HG03575 (cell line): ENCODE measurements around the gene SLC35F1.
"Not testable (repeated sequence)": the region's sequence is repeated elsewhere in the genome, so short reads cannot be mapped to it uniquely, and the experiment has no call there.

ENCODE experiments used
- ATAC-seq: cut with Tn5 transposase; IDR thresholded peaks from one replicate; pipeline ENCODE4 v1.9.1; 2021; ENCODE audit not compliant: unreplicated experiment, insufficient number of reproducible peaks, low FRiP score; ENCODE audit errors: extremely low read depth

Gene SLC35F1

DNA sequence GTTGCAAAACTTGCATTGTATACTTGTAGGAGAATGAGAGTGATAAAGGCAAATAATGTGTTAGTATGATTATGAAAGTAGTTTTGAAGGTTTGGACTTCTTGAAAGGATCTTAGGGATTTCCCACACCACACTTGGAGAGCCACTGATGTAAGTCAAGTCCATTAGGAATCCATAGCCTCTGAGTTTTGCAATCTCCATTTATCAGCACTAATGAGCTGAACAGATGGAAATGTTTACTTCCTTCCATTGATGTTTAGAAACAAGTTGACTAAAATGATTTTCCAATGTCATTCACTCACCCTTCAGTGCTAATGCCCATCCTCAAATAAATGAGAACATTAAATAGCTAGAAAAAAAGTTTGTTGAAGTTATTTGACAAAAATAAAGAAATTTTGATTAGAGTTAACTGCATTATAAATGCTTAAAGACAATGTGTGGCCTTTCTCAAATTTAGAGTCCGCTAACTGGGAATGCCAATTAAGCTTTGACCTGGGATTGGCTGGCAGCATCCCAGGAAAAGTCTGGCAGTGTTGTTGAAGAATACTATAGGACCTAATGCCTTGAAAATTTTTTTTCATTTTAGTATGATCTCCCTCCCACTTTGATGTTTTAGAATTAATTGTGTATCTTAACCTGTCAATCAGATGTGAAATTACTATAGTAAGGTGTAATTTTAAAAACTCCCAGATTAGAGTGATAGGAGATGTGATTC, 68.0 kb downstream of the SLC35F1 start:
- ATAC-seq = no peak

DNA sequence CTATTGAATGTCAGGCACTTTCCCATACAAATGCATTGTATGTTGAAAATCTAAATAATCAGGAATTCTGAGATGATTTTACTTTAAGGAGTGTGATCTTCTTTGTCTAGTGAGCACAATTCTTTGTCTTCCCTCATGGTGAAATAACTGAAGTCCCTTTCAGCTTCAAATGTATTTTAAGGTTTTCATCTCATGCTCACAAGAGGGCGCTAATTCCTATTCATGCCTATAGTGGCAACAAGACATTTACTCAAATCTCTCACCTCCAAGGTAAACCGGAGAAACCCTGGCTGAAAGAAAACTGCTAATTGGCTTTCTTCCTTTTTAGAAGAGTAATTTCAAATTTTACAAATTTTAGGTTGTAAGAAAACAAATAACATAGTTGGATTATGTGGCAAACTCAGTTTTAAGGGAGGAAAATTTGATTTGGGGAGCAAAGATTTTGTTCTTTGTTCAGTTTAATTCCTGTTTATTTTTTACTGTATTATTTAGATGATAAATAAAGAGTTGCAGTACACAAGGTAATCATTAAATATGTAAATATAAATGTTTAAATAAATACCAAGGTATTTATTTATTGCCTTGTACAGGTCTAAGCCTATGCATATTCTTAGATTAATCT, 69.1 kb downstream of the SLC35F1 start:
- ATAC-seq = no peak

DNA sequence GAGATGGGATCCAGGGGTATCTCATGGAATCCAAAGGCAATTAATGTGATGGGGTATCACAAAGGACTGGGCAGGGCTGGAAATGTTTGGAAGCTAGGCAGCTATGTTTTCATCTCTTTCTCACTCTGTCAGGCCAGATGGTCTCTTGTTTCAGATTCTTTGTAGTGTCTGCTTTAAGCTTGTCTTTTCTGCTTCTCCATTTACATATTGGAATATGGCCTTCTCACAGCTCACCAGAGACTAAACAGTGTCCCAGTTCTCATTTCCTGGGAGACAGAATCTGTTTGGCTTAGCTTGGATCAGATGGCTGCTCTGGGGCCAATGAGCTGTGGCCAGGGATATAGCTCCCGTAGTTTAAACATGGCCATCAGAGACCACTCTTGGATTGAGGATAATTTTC, 78.9 kb downstream of the SLC35F1 start:
- no peak for ATAC-seq

DNA sequence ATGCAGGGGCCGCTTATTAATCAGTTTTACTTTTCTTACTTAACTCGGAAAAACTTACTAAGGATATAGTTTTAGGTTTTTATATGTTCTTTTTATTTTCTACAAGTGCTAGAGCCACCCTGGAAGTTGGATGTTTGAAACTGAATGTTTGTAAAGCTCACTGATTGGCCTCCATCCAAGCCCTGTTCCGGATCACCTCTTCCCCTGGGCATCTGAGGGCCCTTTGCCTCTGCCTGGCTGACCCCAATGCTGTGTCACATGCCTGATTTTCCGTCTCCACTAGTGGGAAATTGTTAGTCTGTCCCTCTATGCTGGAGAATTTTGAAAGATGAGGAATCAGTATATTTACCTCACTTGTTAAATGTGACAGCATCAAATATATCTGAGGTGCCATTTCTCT, 79.3 kb downstream of the SLC35F1 start:
- ATAC-seq = no peak

DNA sequence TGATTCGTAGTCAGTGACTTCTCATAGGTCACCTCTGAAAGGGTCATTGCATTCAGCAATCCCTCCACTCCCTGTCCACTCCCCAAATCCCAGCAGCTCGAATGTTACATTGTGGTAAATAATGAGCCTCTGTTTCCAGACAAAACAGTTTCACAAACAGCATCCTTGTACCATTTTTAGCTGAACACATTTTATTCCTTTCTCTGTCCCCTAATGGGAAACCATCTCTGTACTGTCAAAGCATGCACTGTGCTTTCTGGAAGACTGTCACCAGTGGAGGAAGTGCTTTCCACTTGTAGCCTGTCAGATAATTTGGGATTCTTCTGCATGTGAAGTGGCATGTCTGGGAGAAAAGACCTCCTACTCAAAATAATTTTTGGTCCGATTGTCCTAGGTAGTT, 82.0 kb downstream of the SLC35F1 start:
- ATAC-seq = no peak

DNA sequence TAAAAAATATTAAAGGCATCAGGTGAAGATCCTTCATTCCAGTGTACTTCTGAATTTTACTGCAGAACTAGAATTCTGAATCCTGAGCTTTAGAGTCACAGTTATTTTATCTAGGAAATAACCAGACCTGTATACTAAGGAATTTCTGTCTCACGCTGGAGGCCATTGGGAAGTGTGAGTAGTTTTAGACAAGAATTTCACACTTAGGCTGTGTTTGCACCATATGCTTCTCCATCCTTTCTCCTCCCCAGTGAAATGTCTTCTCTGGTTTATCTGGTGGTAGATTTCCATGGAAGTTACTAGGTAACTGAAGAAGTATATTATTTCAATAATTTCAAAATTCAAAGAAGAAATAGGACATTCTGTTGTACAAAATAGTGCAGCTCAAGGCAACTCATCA, 83.1 kb downstream of the SLC35F1 start:
- ATAC-seq = no peak

DNA sequence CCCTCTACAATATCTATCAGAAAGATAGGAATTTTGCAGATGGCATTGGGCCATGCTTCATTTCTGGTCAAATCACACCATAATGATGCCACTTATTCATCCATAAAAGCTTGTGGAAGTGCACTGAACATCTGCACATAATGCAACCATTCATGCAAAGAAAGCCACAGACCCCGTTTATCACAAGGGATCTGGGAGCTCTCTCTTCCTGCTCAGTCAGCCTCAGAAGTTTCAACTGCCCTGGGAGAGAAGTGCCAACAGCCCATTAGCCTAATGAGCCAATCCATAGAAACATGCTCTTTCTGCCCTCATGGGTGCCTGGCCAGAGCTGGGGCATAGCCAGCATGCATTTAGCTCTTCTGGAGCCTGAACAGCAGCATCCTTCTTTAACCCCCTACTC, 85.8 kb downstream of the SLC35F1 start:
- no peak for ATAC-seq

DNA sequence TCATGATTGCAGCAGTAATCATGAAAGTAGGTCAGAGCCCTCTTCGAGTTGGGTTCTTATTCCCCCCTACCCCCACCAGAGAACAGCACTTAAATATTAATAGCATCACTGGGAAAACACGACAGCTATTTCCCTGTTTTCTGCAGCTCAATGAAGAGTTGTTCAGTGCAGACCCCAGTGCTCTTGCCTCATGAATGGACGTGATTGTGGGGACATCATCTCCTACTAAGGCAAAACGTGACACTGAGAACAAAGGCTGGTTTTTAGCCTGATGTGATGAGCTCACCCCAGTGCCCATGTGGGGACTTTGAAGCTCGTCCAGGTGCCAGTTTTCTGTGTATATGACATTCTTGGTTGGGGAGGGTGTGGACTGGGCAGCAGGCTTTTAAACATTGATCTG, 105.9 kb downstream of the SLC35F1 start:
- ATAC-seq = no peak

DNA sequence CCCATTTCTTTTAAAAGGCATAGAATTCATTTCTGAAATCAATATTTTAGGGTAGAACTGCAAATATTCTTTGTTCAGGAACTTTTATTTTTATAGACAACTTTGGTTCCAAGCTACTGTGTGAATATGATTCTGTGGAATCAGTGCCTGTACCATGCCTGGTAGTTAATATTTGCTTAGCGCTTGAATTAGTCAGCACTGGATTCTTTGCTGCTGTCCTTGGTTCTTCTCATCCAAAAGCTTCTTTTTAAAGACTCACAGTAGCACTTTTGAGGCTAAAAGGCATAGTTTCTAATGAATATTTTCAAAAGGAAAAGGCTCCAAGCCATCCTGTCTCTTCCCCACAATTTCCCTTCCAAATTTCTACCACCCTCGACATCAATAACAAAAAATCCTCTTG, 109.5 kb downstream of the SLC35F1 start:
- no peak for ATAC-seq

DNA sequence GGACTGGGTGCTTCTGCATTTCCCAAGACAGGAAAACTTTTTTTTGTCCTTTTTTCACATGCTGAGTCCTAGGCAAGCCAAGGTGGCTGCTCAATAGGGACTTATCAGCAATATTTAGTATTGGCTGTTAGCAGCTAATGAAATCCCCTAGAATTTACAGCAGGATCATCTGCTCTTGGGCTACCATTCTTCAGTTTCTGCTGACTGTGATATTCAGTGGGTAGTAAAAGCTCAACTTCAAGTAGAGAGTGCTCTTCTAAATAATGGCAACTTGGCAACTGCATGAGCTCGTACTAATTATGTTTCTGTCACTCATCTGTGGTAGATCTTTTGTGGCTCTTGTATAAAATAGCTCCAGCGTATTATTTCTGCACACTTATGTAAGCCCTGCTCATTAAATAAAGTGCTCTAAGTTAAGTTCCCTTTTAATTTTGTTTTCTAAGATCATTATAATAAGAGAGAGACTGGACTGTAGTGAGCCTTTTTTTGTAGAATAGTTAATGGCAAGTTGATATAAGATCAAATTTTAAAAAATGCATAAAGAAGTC, 110.3 kb downstream of the SLC35F1 start:
- ATAC-seq = no peak

DNA sequence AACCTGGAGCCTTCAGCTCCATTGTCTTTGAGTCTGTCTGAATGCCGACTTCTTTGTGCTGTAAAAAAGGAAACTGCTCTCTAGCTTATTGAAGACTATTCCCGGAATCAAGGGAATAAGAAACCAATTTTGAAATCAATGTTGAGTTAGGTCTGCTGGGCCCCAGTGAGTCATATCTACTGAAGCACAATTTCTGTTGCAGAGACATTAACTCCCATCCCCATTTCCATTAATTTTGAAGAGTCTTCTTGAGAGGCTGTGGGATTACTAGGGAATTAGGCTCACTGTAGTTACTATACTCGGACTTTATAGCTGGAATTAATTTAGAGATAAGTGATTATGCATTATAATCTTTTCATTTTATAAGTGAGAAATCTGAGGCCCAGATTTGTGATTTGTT, 116.7 kb downstream of the SLC35F1 start:
- no peak for ATAC-seq

DNA sequence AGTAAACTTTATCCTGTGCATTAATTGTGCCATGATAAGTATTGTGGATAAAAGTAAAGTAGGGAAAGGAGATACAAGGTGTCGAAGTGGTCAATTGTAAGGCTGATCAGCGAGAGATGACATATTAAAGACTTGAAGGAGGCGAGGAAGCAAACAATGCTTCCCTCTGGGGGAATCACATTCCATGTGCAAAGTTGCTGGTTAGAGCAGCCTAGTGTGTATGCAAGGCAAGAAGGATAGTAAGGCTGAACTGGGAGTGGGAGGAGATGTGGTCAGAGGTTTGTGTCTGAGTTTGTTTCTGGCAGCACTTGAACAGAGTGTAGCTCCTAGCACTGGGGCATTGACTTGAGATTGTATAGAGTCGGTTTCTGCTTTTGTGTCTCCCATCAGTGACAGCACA, 122.9 kb downstream of the SLC35F1 start:
- ATAC-seq = no peak

DNA sequence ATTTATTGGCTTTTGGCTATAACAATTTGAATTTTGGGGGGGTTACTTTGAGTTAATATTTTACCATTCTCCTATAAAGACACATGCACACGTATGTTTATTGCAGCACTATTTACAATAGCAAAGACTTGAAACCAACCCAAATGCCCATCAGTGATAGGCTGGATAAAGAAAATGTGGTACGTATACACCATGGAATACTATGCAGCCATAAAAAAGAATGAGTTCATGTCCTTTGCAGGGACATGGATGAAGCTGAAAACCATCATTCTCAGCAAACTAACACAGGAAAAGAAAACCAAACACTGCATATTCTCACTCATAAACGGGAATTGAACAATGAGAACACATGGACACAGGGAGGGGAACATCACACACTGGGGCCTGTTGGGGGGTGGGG, 130.4 kb downstream of the SLC35F1 start:
- not testable (repeated sequence) for ATAC-seq

DNA sequence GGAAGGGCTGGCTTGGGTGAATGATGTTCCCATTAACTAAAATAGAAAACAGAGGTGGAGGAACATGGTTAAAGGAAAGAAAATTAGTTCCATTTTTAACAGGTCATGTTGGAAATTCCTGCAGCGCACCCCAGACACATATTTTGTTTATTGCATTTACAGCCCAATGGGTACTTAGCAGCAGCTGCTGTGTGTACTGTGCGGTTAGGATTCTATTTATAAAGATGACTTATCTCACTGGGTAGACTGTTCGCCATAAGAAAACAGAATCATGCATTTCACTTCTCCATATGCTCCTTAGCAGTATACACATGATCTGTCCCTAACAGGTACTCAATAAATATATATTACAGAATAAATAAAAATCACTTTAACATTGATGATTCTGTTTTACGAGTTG, 135.8 kb downstream of the SLC35F1 start:
- no peak for ATAC-seq

DNA sequence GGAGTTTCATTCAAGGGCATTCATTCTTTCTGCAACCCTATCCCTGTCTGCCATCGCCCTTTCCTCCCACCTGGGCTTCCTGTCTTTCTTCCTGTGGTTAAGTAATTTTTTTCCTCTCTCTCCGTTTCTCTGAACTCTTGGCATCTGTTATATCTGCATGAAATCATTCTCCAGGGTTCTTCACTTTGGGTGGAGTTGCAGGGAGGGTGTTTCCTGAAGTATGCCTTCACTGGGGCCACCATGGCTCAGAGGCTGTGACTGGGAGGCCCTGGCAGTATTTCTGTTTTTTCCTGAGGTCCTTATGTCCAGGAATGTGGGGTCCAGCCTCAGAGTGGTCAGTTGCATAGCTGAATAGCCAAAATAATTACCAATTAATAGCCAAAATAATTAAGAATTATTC, 137.2 kb downstream of the SLC35F1 start:
- no peak for ATAC-seq

DNA sequence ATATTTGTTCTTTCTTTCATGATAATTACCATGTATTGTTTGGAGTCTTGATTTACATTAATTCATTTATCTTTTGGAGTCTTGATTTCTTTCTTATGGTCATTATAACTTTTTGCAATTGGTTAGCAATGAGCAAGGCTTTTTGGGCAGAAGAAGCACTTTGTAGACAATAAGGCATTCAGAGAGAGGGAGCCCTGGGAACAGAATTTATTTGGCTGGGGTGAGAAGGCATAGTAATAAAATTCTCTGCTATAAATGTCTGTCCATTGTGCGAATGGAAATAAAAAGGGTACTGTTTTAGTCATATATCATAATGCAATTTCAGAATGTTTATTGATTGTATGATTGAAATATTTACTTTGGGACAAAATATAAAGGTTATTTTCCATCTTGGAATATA, 147.0 kb downstream of the SLC35F1 start:
- no peak for ATAC-seq

DNA sequence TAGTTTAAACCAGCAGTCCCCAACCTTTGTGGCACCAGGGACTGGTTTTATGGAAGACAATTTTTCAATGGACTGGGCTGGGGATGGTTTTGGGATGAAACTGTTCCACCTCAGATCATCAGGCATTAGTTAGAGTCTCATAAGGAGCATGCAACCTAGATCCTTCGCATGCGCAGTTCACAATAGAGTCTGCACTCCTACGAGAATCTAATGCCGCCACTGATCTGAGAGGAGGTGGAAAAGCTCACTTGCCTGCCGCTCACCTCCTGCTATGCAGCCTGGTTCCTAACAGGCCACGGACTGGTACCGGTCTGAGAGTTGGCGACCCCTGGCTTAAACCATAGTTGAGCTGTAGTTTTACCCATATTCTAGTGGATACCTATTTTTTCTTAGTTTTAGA, 154.6 kb downstream of the SLC35F1 start:
- ATAC-seq = no peak

DNA sequence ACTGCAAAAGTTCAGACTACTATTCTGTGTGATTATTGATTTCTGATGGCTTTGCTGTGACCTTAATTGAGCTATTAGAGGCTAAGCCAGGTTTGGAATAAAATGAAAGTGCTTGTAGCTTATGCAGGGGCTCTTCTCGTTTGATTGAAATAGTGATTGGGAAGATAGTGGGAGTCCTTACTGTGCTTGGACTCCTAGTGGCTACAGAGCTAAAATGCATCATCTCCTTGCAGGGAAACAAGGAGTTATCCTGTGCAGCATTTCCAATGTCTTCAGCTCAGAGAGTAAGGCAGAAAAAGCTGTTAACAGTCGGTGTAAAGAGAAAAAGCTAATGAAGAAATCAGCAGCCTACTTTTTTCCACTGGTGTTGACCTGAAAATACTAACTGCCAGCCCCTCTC, 173.5 kb downstream of the SLC35F1 start:
- no peak for ATAC-seq

DNA sequence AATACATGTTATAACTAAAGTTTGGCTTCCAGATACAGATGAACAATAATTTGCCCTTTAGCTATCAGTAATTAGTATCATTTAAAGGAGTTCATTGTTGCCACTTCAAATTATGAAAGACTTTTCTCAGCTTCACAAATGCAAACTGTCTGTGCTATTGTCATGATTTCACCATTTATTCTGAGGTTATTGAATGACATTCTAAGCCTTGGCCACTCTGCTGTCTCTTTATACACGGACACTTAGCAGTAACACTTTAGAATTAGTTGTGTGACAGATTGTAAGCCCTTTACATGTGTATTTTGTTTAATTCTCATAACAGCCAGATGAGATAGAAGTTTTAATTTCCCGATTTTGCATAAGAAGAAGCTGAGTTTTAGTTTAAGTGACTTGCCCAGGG, 176.6 kb downstream of the SLC35F1 start:
- ATAC-seq = no peak

DNA sequence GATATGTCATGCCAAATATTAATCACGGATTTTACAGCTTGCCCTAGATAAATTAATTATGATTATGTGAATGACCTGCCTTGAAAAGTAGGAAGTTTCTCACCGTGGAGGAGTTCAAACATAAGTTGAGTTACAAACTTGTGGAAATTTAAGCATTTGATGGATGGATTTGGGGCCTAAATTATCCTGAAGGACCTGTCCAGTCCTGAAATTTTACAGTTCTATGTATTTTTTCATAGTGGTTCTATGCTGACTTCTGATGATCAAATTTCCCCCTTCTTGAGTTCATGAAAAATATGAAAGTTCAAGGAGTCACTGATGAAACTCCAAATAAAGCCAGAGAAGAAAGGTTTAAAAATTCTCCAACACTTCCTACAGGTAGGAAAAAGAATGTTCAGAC, 178.6 kb downstream of the SLC35F1 start:
- ATAC-seq = no peak

DNA sequence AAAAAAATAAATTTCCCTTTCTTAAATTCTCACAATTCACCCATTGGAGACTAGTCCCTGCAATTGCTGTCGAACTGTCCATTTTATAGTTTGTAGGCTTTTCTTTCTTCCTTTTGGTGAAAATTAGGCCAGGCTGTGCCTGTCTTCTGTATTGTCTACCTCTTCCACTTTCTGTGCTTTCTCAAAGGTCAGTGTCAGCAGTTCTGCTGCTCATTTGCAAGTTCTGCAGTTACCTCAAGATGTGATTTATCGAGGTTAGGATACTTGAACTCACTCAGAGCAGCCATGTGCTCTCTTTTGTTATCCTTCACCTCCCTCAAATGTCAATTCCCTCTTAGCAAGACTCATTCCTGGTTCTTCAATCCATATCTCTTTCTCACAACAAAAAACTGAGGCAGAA, 179.1 kb downstream of the SLC35F1 start:
- ATAC-seq = no peak
